ENCODE data around the gene BHLHE23. TPM values are rescaled to one million over a fixed set of nuclear protein-coding genes. Genes with fewer than 3 reads are reported as not detected.

Gene BHLHE23
- total RNA-seq, 2 experiments from 2014 or later: not detected

- BruUV-seq (replicated peaks): no TSS peak
- POLR2A ChIA-PET: no interaction called here
- Histone ChIP-seq H3K79me2 (ENCODE audit: insufficient read depth, low read depth, low read length) (no peaks in the 10 kb centered on the region), H3K4me2 (ENCODE audit: low read length) (no peak overlapping the region), H3K4me1 (ENCODE audit: insufficient read depth, low read length, poor library complexity, severe bottlenecking) (no peaks in the 10 kb centered on the region), H3K36me3 (ENCODE audit: insufficient read depth, low read length) (no peaks in the 10 kb centered on the region), H3K27ac (ENCODE audit: low read depth, low read length, poor library complexity, severe bottlenecking) (no peak overlapping the region), H3K9me3 (ENCODE audit: low read length) (no peaks in the 10 kb centered on the region), H3K9me2 (ENCODE audit: insufficient read depth, low read length) (no peaks in the 10 kb centered on the region), H2AFZ (ENCODE audit: low read length) (no peak overlapping the region), H3K4me3 (ENCODE audit: low read depth, low read length, poor library complexity, severe bottlenecking) (no peak overlapping the region), H4K20me1 (ENCODE audit: insufficient read depth, low read length) (no peaks in the 10 kb centered on the region)
- no peak for DNase-seq (ENCODE audit: low spot score)
- CTCF ChIA-PET (ENCODE audit: unreplicated experiment): no interaction called here
- TF ChIP-seq CTCF (conservative IDR thresholded peaks at IDR 0.05; ENCODE audit: low read length) (no peak), EZH2phosphoT487 (IDR thresholded peaks at IDR 0.05; ENCODE audit: borderline replicate concordance, low read depth, low read length) (no peak)
- intact Hi-C loops (cut with micrococcal nuclease; ENCODE audit: unreplicated experiment): no loop called here
Measured at GRCh38 chr20:63023936-63024571, 17.3 kb upstream of the BHLHE23 start.

- Histone ChIP-seq H3K9me2 (ENCODE audit: insufficient read depth, low read length) (no peaks in the 10 kb centered on the region), H3K79me2 (ENCODE audit: insufficient read depth, low read depth, low read length) (no peaks in the 10 kb centered on the region), H3K9me3 (ENCODE audit: low read length) (no peaks in the 10 kb centered on the region), H3K36me3 (ENCODE audit: insufficient read depth, low read length) (no peaks in the 10 kb centered on the region), H3K4me3 (ENCODE audit: low read depth, low read length, poor library complexity, severe bottlenecking) (no peak overlapping the region), H2AFZ (ENCODE audit: low read length) (no peak overlapping the region), H4K20me1 (ENCODE audit: insufficient read depth, low read length) (no peaks in the 10 kb centered on the region), H3K4me2 (ENCODE audit: low read length) (no peak overlapping the region), H3K27ac (ENCODE audit: low read depth, low read length, poor library complexity, severe bottlenecking) (no peak overlapping the region), H3K4me1 (ENCODE audit: insufficient read depth, low read length, poor library complexity, severe bottlenecking) (no peaks in the 10 kb centered on the region)
- TF ChIP-seq CTCF (conservative IDR thresholded peaks at IDR 0.05; ENCODE audit: low read length): no peak
- TF ChIP-seq EZH2phosphoT487 (IDR thresholded peaks at IDR 0.05; ENCODE audit: borderline replicate concordance, low read depth, low read length): no peak
- ChIA-PET CTCF (ENCODE audit: unreplicated experiment) (no interaction called here), POLR2A (no interaction called here)
- BruUV-seq (replicated peaks): no TSS peak
- DNase-seq (ENCODE audit: low spot score): no peak
- intact Hi-C loops (cut with micrococcal nuclease; ENCODE audit: unreplicated experiment): no loop called here
Measured at GRCh38 chr20:63023071-63023935, 16.5 kb upstream of the BHLHE23 start.

- DNase-seq (ENCODE audit: low spot score): no peak
- ChIA-PET POLR2A (no interaction called here), CTCF (ENCODE audit: unreplicated experiment) (no interaction called here)
- H3K9me2 ChIP-seq (ENCODE audit: insufficient read depth, low read length): no peaks in the 10 kb centered on the region
- intact Hi-C loops (cut with micrococcal nuclease; ENCODE audit: unreplicated experiment): no loop called here
- H4K20me1 ChIP-seq (ENCODE audit: insufficient read depth, low read length): no peaks in the 10 kb centered on the region
- no peaks in the 10 kb centered on the region for H3K36me3 ChIP-seq (ENCODE audit: insufficient read depth, low read length)
- no peaks in the 10 kb centered on the region for H3K79me2 ChIP-seq (ENCODE audit: insufficient read depth, low read depth, low read length)
- TF ChIP-seq EZH2phosphoT487 (IDR thresholded peaks at IDR 0.05; ENCODE audit: borderline replicate concordance, low read depth, low read length) (no peak), CTCF (conservative IDR thresholded peaks at IDR 0.05; ENCODE audit: low read length) (no peak)
- no TSS peak for BruUV-seq (replicated peaks)
- no peak overlapping the region for H3K4me3 ChIP-seq (ENCODE audit: low read depth, low read length, poor library complexity, severe bottlenecking)
- no peaks in the 10 kb centered on the region for H3K9me3 ChIP-seq (ENCODE audit: low read length)
- no peak overlapping the region for H2AFZ ChIP-seq (ENCODE audit: low read length)
- no peak overlapping the region for H3K27ac ChIP-seq (ENCODE audit: low read depth, low read length, poor library complexity, severe bottlenecking)
- no peak overlapping the region for H3K4me2 ChIP-seq (ENCODE audit: low read length)
- no peaks in the 10 kb centered on the region for H3K4me1 ChIP-seq (ENCODE audit: insufficient read depth, low read length, poor library complexity, severe bottlenecking)
Measured at GRCh38 chr20:63022501-63022900, 15.7 kb upstream of the BHLHE23 start.

Data from OCI-LY7 (cell line).